Ascending aorta (tissue), 2 donors: ENCODE results near the gene TMEM131L. TPM values are rescaled to one million over a fixed set of nuclear protein-coding genes. Genes with fewer than 3 reads are reported as not detected.

Experiments used
- DNase-seq, 2 donors: peaks; one replicate each; pipeline ENCODE4 v3.0.0-alpha.2; 2019; ENCODE audit warnings: low spot score in 2 of 2
- H3K27ac ChIP-seq, 2 donors: fragments of 200-600 bp; sonication (generic); one replicate each; pipeline ENCODE4 v1.5.1; 2016 to 2017; ENCODE audit warnings: mild to moderate bottlenecking in 1 of 2
- H3K27me3 ChIP-seq: fragments of 200-600 bp; sonication (generic); one replicate; pipeline ENCODE4 v1.5.1; 2017
- H3K36me3 ChIP-seq, 2 donors: fragments of 200-600 bp; sonication (generic); one replicate each; pipeline ENCODE4 v1.5.1; 2016
- H3K4me1 ChIP-seq, 2 donors: fragments of 200-600 bp; sonication (generic); one replicate each; pipeline ENCODE4 v1.5.1; 2016 to 2017; ENCODE audit warnings: mild to moderate bottlenecking in 1 of 2
- H3K4me3 ChIP-seq, 2 donors: fragments of 200-600 bp; sonication (generic); one replicate each; pipeline ENCODE4 v1.5.1; 2016 to 2017; ENCODE audit warnings: mild to moderate bottlenecking in 1 of 2
- H3K9me3 ChIP-seq, 2 donors: fragments of 200-600 bp; sonication (generic); one replicate each; pipeline ENCODE4 v1.5.1; 2016
- CTCF ChIP-seq, 3 experiments: fragments of 200-600 bp in 2 of 3; fragments of 450-650 bp in 1 of 3; sonication (generic) in 2 of 3; IDR thresholded peaks; one replicate each; pipeline ENCODE4 v1.5.1; 2016 to 2019; ENCODE audit warnings: antibody characterized with exemption in 3 of 3, mild to moderate bottlenecking in 1 of 3, moderate library complexity in 1 of 3
- intact Hi-C: fragments of 100-400 bp; cut with DNase I; formaldehyde crosslinking; loops from one replicate; pipeline ENCODE4 v1.15.1; 2023
- total RNA-seq: library from RNA; depleted of rRNA; stranded (reverse); fragments of >200 nt; gene quantifications from one replicate; pipeline ENCODE4 v1.1.0, GENCODE V29; 2016

TMEM131L gene
- total RNA-seq, 1 donor from 2014 or later: 6.9 TPM

GRCh38 chr4:153572609-153573008 lies 106.4 kb downstream of the TMEM131L start:
- H3K27ac ChIP-seq: no peak overlapping the region
- DNase-seq: no peak
- TF ChIP-seq CTCF (IDR thresholded peaks at IDR 0.05): no peak
- no peaks in the 10 kb centered on the region for H3K27me3 ChIP-seq
- no peaks in the 10 kb centered on the region for H3K9me3 ChIP-seq
- H3K36me3 ChIP-seq: no peaks in the 10 kb centered on the region
- no peak overlapping the region for H3K4me3 ChIP-seq
- peaks cover 3 to 15% of the 10 kb centered on the region in 2 donors for H3K4me1 ChIP-seq
- intact Hi-C loops: no loop called here

GRCh38 chr4:153573221-153573620 lies 107.1 kb downstream of the TMEM131L start:
- Histone ChIP-seq H3K4me3 (no peak overlapping the region), H3K4me1 (peaks cover 3 to 15% of the 10 kb centered on the region in 2 donors), H3K27me3 (no peaks in the 10 kb centered on the region), H3K27ac (no peak overlapping the region), H3K36me3 (no peaks in the 10 kb centered on the region), H3K9me3 (no peaks in the 10 kb centered on the region)
- no peak for TF ChIP-seq CTCF (IDR thresholded peaks at IDR 0.05)
- DNase-seq: no peak
- intact Hi-C loops: no loop called here

- no peaks in the 10 kb centered on the region for H3K9me3 ChIP-seq
- TF ChIP-seq CTCF (IDR thresholded peaks at IDR 0.05): peak; percentile 63 to 79 (median 63)
- H3K27ac ChIP-seq: no peak overlapping the region
- no peaks in the 10 kb centered on the region for H3K27me3 ChIP-seq
- H3K4me3 ChIP-seq: no peak overlapping the region
- intact Hi-C loops: loop anchor here (1.0 to 2.0 kb wide), 2 partner anchors 21 to 109 kb away; no protein-coding TSS in a partner anchor
- peaks cover 3 to 10% of the 10 kb centered on the region in 2 donors for H3K4me1 ChIP-seq
- peak in 1 of 2 donors; percentile 83 for DNase-seq
- no peaks in the 10 kb centered on the region for H3K36me3 ChIP-seq
Observed at GRCh38 chr4:153573881-153574802, 108.0 kb downstream of the TMEM131L start.

- Histone ChIP-seq H3K4me3 (no peak overlapping the region), H3K27me3 (no peaks in the 10 kb centered on the region), H3K36me3 (no peaks in the 10 kb centered on the region), H3K27ac (no peak overlapping the region), H3K9me3 (no peaks in the 10 kb centered on the region), H3K4me1 (peaks cover 3 to 5% of the 10 kb centered on the region in 2 donors)
- TF ChIP-seq CTCF (IDR thresholded peaks at IDR 0.05): no peak
- intact Hi-C loops: loop anchor here (1.0 to 2.0 kb wide), 2 partner anchors 232 to 434 kb away; partner anchors contain the start of gene MND1
- no peak for DNase-seq
Observed at GRCh38 chr4:153576443-153576774, 110.2 kb downstream of the TMEM131L start.

- Histone ChIP-seq H3K27me3 (no peaks in the 10 kb centered on the region), H3K36me3 (no peaks in the 10 kb centered on the region), H3K27ac (no peak overlapping the region), H3K4me1 (peaks cover 3 to 5% of the 10 kb centered on the region in 2 donors), H3K9me3 (no peaks in the 10 kb centered on the region), H3K4me3 (no peak overlapping the region)
- no peak for TF ChIP-seq CTCF (IDR thresholded peaks at IDR 0.05)
- DNase-seq: no peak
- intact Hi-C loops: loop anchor here (2.0 kb wide), 1 partner anchor 434 kb away; no protein-coding TSS in a partner anchor
Observed at GRCh38 chr4:153577053-153577452, 110.9 kb downstream of the TMEM131L start.
